Mammary epithelial cell (primary cell): ENCODE measurements around the gene ALKBH3.

Experiments
- CTCF ChIP-seq, 2 donors: IDR thresholded peaks in 1 of 2; conservative IDR thresholded peaks in 1 of 2; 2 replicates each; pipeline ENCODE4 v1.5.1; 2011 to 2012; ENCODE audit warnings: inconsistent platforms in 2 of 2, low read length in 2 of 2, mild to moderate bottlenecking in 2 of 2, control low read depth in 1 of 2, low read depth in 1 of 2; ENCODE audit not compliant: insufficient read depth in 1 of 2; ENCODE audit errors: extremely low read depth in 1 of 2
- EZH2 ChIP-seq: IDR thresholded peaks from 2 replicates; pipeline ENCODE4 v1.6.1; 2012; ENCODE audit warnings: low read length, inconsistent platforms, borderline replicate concordance

- TF ChIP-seq EZH2, result no peak
- TF ChIP-seq CTCF (conservative IDR thresholded peaks at IDR 0.05 in 1 of 2, IDR thresholded peaks at IDR 0.05 in 1 of 2; ENCODE audit: extremely low read depth in 1 of 2, insufficient read depth in 1 of 2, low read depth in 1 of 2, low read length in 2 of 2), result no peak
Observed at GRCh38 chr11:43962383-43963278, 82.0 kb downstream of the ALKBH3 start.
